ENCODE data around the gene ITGA5.

ITGA5 gene

DNA sequence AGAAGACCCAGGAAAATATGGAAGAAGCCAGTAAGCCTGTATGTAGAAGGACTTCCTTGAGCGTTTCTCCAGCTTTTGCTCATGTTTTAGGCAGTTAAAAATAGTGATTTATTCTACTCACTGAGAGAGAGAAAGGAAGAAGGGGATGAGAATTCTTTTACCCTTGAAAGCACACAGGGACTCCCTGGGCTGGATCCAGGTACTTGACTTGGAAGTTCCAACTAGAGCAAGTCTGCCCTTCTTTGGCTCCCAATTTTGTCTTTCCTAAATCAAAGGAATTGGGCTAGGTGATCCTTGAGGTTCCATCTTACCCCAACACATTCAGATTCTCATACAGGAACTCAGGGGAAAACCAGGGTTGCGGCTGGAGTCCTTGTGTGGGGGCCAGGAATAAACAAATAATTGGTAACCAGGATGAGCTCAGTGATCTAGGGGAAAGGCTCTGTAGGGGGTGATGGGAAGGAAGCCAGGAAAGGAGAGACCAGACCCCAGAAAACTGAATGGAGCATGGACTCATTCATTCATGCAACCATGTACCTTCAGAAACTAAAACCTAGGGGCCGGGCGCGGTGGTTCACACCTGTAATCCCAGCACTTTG, 11.5 kb upstream of the ITGA5 start:
- no peak for DNase-seq

DNA sequence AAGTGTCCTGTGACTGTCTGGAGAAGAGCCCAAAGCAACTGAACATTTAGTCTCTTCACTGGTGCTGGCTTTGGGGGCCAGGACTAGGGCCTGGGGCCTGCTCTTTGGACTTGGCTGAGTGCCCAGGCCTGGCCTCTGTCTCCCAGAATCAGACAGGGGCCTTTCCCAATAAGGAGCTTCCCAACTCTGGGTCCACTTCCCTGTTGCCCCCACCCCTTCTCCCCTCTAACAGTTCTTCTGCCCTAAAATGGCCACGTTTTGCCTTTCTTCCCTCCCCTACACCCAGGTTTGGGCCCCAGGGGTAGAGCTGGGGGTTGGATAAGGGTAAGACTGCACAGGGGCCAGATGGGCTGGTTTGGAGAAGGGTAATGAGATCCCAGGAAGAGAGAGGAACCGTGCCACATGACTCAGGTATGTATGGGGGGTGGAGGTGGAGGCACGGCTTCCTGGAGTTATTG, 10.0 kb upstream of the ITGA5 start:
- DNase-seq: peak; percentile 62

DNA sequence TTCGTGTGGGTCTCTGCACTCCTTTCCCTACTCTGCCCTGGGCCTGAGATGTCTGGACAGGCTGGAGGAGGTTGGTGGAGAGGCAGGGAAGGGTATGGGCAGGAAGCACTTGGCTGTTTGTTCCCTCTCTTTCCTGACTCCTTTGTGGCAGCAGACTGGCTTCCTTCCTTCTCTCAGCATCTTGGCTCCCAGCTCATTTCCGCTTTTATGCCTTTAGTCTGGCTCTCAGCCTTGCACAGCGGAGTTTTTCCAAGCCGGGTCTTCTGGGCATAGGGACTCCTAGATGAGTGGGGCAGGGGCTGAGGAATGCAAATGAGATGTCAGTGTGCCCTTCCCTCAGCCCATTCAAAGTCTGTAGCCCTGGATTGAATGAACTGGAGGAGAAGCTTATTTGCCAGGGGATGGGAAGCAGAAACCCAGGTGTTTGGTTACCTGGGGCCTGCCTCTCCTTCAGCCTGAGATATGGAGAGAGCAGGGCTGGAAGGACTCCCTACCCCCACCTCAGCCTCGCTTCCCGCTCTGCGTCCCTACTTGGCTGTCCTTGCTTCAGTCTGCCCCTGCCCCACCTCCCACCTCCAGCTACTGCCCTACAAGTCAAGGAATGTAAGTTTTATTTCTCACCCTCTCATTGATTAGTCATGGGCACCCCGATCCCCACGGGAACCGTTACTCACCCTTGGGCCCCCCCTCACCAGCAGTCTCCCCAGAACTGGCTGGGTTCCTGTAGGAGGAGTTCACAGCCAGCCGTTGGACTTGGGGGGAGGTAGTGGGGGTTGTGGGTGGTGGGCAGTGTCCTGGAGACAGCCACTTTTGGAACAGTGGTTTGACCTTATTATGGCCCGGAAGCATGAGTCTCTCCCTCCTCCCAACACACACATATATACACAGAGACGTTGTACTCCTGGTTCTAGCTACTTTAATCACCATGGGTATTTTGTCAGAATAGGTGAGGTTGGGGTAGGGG, 9.3 kb upstream of the ITGA5 start:
- peak; percentile 99 for DNase-seq

DNA sequence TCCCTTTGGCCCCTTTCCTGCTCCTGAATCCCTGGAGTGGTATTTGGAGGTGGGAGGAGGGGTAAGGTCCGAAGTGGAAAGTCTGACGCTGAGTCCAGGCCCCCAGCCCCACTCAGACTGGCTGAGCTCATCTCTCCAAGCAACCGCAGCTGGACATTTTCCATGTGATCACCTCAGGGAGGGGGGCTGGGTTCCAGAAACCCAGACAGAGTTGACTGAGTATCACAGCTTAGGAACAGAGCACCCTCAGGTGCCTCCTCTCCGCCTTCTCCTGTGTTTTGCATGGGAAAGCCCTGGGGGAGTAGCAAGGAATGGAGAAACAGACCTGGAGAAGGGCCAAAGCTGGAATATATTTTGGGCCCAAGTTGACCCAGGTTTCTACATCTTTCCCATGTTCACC, 8.0 kb upstream of the ITGA5 start:
- no peak for DNase-seq

DNA sequence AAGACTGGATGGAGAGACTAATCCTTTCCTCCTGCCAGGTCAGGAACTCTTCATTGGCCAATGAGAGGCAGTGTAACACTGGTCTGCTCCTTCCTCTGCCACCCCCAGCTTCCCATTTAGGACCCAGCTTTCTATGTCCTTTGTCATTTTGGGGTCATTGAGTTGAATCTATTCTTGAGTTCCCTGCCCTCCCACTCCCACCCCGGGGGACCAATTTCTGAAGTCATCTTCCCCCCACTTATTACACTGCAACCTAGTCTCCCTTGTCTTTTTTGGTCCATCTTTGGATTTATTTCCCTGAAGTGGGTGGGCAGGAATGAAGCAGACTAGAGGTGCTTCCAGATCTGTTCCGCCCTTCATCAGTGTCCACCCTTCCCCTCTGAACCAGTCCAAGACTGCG, 7.6 kb upstream of the ITGA5 start:
- no peak for DNase-seq

DNA sequence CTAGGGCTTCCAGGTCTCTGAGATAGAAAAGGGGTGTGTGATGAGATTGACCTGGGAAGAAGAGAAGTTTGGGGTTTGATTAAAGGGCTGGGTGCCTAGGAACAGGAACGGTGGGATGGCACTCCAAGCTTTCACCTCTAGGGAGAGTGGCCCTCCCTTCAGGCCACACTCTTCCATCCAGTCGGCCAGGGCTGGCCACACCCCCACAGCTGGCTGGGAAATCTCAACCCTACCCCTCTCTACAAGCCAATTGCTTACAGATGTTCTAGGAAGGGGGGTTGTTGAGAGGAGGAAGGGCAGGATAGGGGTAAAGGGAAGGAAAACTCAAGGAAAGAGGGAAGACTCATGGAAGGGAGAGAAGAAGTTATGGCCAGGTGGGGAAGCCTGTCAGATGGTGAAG, 6.6 kb upstream of the ITGA5 start:
- DNase-seq: peak; percentile 52

DNA sequence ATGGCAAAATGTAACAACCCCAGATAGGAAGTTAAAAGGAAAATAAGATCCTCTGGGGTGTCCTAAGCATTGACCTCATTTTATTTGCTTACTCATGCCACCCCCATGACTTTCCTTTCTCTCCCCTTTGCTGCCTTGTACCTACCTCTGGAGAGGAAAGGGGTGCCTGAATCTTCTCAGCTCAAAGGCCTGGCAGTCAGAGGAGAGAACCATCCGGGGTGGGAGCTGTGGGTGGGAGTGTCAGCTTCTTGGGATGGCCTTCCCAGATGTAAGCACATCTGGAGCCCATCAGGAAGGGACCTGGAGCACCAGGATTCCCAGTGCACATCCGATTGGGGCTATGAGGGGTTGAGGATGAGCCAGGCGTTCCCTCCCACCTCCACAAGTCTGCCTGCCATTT, 5.2 kb upstream of the ITGA5 start:
- no peak for DNase-seq

DNA sequence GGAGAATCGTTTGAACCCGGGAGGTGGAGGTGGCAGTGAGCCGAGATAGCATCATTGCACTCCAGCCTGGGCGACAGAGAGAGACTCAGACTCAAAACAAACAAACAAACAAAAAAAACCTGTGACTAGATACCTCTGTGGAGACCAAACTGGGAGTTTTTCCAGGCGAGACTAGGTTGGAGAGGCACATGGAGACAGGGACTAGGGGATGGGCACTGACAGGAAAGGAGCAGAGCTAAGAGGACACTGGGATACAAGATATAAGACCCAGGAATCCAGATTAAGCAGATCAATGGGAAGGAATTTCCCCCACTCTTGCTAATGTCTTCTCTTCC, 4.7 kb upstream of the ITGA5 start:
- DNase-seq: no peak

DNA sequence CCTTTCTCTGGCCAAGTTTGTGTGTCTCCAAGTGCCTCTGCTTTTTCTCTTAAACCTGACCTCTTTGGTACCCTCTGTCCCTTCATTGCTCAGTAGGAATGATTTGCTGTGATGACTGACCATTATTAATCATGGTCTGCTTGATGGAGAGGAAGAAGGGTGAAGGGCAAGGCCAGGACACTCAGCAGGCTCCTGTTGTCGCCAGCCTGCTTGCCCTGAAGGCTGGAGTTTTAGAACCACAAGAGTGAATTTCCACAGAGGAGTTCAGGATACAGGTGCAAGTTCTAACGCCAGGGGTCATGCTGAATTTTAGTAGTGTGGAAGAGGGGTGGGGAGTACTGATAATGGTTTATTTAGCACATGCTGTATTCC, 2.8 kb upstream of the ITGA5 start:
- DNase-seq: peak; percentile 45

DNA sequence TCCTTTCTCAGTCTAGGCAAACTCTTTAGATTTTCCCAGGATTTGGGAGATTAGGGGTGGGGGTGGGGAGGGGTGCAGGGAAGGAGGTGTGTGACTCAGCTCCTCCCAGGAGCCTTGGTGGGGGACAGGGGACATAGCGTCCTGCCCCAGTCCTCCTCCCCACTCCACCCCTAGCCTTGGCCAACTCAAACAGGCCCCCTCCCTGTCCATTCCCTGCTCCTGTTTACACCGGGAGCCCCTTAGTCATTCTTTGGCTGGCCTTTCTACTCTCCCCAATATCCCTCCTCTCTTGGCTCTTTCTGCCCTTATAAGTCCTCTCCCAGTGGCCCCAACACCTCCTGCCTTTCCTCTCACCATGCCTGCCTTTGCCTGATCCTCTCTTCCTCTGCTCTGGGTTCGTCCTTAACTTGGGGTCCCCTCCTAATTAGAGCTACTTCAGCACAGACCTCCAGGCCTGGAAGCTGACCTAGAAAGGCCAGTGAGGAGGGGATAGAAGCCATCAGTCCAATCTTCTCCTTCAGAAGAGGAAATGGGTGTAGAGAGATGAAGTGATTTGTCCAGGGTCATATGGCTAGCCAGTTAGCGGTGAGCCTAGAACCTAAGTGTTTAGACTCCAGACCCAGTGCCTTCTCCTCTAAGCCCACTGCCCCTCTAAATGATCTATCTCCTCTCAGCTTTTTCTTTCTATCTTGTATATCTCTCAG, 2.3 kb upstream of the ITGA5 start:
- peak; percentile 99 for DNase-seq

DNA sequence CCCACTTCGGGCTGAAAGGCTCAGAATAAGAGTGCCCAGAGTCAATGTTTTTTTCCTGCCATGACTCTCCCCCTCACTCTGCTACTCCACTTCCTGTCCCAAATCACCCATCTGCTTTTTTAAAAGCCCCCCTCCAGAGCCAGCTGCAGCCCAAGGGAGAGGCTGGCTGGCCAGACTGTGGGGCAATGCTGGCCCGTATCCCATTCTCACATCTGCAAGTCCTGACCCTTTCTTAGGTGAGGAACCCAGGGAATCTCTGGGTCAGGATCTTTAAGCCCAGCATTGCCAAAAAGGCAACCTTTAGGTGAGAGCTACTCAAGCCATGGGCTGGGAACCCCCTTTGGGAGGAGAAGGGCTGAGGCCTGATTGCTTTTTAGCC, 1.7 kb upstream of the ITGA5 start:
- no peak for DNase-seq

DNA sequence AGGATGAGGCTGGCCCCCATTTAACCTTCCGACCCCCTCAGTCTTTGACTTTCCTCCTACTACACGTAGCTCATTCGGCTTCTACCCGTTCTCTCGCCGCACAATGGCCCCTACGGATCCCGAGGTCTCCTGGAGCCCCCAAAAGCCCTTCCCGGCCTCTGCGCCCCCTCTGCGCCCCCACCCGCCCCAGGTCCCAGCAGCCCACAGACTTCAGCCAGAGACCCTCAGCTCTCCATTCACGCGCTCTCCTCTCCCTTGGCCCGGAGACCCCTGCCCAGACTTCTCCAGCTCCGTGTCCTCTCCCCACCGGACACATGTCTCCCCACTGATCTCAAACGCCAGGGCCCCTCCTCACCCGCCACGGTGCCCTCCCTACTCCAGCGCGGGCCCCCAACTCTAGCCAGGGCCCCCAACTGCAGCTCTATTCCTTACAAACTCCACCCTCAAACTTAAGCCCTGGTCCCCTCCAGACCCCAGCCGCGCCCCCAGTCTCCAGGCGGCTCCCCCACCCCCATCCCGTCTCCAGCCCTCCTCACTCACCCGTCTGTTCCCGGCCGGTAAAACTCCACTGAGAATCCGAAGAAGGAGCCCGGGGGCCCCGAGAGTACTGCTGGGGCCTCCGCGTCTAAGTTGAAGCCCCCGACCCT, 502 bp downstream of the ITGA5 start:
- DNase-seq: no peak

DNA sequence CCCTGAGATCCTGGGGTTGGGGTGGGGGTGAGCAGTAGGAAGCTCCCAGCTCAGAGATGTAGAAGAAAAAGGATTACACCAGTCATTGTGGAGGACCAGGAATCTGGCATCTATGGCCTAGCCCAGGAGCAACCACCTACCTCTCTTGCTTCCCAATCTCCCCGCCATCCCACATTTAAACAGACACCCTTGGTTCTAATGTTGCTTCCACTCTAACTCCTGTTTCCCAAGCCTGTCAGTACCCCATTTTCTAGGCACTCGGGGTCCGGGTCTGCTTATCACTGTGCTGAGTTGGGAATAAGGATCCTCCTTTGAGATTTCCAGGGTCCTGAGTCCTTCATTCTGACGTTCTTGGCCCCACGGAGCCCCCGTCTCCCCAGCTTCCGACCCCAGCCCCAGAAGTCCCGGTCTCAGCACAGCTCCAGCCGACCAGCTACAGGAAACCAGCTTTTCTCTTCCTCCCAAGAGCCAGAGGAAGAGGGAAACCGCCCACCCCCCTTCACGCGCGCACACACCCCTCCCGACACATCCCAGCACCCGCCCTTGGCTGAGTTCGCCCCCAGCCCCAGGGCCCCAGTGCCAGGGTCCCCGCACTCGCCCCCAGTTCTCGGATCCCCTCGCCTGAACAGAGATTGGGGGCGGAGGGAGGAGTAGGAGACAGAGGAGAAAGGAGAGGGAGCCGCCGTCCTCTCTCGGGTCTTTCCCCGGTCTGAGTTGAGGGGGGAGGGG, 1.2 kb downstream of the ITGA5 start:
- DNase-seq: no peak

DNA sequence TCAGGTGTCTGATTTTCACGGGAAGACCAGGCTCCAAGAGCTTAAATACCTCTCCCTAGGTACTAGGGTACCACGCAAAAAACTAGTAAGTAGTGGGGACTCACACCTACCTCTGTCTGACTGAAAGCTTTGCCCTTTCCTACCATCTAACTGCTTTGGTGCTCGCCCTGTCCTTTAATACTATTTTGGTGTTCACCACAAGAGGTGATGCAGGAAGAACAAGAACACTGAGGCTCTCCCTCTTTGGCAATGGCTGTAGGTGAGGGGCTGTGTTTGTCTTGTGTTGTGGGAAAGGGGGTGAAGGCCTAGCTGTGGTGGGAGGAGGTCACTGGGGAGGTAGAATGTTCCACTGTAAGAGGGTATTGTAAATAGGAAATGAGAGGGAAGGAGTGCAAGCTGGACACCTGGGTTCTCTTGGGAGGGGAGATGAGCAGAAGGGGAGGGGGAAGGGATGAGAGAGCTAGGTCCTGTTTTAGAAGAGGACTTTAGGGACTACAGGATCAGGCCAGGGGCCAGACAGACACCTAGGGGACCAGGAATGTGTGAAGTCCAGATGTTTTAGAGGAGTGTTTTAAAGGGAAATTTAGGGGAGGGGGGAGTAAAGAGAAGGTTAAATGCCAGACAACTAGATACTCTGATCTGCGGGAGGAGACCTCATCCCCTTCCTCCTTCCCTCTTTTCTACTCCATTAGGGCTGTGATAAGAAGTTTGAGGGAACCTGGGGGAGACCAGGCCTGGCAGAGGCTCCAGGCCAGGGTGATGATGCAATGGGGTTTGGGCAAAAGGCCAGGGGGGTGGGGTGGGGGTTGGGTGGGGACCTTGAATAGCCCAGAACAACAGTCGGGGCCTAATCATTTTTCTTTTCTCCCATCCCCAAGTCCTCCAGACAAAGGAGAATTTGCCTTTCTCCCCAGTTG, 2.1 kb downstream of the ITGA5 start:
- peak; percentile 45 for DNase-seq

DNA sequence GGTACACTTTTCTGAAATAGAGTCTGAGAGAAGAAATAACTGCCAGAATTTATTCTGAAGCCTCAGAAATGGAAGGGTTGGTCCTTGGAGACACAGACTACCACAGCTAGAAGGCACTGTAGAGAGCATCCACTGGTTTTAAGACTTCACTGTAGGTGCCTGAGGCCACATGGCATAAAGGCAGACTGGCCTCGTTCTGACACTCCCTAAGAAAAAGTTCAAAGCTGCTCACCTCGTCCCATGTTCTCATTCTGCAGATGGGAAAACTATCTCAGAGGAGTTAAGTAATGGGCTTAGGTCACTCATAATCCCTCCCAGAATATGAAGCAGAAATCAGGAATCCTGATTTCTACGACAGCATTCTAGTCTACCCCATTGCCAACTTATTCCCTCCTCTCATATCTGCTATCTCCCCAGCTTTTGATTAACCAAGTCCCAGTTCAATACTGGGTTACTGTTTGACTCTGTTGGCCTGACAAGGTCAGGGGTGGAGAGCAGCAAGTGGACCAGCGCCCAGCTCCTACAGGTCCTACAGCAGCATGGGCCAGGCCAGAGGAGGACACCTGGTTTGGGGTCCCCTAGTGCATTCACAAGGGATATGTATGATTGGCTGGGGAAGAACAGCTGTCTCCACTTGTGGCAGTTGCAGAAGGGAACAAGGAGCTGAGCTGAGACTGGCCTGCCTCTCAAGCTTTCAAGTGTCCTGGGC, 3.7 kb downstream of the ITGA5 start:
- no peak for DNase-seq

DNA sequence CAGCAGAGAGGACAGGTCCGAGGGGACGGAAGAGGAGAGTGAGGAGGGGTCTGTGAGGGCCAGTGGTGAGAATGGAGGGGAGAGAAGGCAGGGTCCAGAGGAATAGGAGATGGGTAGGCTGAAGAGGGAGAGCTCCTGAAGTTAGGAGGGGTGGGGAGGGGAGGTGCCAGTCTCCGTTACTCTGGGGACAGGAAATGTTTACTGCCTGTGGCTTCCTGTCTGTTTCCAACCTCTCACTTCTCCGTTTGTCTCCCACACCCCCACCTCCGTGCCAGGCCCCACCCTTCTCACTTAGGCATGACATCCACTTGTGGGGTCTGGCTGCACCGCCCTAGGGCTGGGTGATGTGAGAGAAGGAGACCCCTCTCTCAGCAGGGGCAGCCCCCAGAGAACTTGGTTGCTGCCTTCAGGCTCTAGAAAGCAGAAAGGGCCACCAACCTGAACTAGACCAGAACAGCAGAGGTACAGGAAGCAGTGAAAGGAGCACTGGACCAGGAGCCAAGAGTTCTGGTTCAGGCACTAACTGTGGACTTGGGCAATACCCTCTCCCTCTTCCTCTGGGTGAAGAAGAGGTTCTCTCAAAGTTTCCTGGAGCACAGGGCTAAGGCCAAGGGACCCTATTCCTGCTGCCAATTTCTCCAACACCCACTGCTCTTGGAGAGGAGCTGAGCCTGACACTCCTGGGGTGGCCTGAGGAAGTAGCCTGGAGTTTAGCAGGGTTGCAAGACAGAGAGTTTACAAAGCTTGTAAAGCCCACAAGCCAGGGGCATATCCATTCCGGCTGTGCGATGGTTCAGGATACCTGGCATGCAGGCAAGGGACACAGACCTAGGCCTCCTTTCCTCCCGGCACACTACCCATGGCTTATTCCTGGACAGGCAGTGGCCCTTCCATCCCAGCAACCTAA, 5.5 kb downstream of the ITGA5 start:
- DNase-seq: peak; percentile 22

DNA sequence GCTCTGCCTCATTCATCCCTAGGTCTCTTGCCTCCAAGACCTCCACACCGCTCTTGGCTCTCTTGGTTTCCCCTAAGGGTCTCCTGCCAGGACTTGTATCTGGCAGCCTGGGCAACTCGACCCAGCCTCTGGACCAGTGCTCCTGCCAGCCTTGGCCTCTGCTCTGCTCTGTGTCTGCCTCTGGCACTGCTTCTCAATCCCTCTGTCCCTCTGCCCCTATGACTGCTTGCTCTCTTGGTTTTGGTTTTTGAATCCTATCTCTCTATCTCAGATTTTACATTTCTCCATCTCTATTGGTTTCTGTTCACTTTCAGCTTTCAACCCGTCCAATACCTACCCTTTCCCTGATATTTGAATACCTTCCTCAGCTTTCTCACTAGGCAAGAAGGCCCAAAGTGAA, 6.3 kb downstream of the ITGA5 start:
- DNase-seq: no peak

DNA sequence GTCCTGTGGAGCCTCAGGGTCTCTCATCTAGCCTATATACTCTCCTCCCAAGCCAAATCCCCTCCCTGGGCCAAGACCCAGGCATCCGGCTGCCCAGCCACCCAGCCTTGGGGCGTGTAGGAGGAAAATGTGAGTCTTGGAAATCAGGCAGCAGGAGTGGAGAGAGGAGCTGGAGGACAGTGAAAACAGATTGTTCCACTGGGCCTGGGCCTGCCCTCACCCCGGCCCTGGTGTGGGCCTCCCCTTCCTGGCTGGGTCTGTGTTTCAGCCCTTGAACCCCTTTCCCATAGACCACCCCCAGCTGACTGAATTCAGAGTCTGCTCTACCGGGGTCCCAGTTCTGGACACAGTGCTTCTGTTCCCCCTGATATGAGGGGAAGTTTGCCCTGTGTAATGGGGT, 6.7 kb downstream of the ITGA5 start:
- no peak for DNase-seq

DNA sequence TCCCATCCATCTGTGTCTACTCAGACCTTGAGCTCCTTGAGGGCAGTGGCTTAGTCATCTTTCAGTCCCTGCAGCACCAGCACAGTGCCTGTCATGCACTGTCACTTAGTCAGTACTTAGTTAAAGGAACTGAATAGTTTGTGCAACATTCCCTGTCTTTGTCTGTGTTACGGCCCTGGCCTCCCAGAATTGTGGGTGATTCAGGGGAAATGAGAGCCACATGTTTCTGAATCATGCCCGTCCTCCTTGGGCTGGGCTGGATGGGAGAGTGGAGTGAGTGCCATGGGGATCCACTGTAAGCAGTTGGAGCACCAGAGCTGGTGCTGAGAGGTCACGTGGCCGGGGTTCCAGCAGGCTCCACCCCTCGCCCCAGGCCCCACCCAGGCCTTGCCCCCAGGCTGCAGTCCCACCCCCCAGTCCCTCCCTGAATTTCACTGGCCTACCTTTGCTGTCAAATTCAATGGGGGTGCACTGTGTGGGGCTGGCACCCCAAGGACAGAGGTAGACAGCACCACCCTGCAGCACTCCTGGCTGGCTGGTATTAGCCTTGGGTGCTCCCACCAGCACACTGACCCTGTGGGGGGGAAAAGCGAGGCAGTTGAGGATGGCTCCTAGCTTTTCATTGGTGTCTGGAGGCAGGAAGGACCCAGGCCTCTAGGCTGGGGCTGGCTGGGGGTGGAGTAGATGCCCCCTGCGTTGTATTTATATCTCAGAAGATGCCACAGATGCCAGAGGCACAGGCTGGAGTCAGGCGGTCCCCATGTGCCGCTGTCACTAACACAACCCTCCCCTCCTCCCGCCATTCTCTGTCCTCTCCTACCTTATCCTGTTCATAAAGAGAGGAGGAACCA, 7.5 kb downstream of the ITGA5 start:
- DNase-seq: peak; percentile 96

Data from HCEC 1CT (cell line).